Erythroblast (primary cell): ENCODE data around the gene CHAD.

Experiments
- GATA1 ChIP-seq: IDR thresholded peaks from 2 replicates; pipeline ENCODE4 v1.6.1; 2011; ENCODE audit warnings: low read depth, mild to moderate bottlenecking, control low read depth, low read length, moderate library complexity
- POLR2A ChIP-seq: IDR thresholded peaks from 2 replicates; pipeline ENCODE4 v1.6.1; 2011; ENCODE audit warnings: mild to moderate bottlenecking, low read length

DNA sequence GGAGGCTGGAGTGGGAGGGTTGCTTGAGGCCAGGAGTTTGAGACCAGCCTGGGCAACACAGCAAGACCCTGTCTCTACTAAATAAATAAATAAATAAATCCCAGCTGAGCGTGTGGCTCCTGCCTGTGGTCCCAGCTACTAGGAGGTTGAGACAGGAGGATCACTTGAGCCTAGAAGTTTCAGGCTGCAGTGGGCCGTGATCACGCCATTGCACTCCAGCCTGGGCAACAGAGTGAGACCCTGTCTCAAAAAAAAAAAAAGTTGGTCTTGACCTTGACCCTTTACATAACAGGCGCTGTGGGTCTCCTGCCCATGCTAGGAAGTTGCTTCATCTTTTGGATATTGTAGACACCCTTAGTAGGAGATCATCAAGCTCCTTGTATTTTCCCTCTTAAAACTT is 31.3 kb downstream of the CHAD start:
- no peak for TF ChIP-seq POLR2A
- TF ChIP-seq GATA1: no peak
